ENCODE data around the gene ETV7.

GRCh38 chr6:36319436-36319762, 68.1 kb downstream of the ETV7 start:
- TF ChIP-seq CTCF (conservative IDR thresholded peaks at IDR 0.05; ENCODE audit: low read depth, low read length) (no peak), EZH2 (IDR thresholded peaks at IDR 0.05; ENCODE audit: borderline replicate concordance, low read depth, low read length, poor library complexity, severe bottlenecking) (no peak)

Measured in A673 (cell line).